Subcutaneous adipose tissue (tissue), 4 donors: Measurements from ENCODE around the gene PSAPL1. TPM values are rescaled to one million over a fixed set of nuclear protein-coding genes. Genes with fewer than 3 reads are reported as not detected.

Experiments used
- CTCF ChIP-seq: fragments of 450-650 bp; IDR thresholded peaks from one replicate; pipeline ENCODE4 v1.5.1; 2016; ENCODE audit warnings: low read depth, mild to moderate bottlenecking, control low read depth, antibody characterized with exemption, moderate library complexity
- total RNA-seq, 4 donors: library from RNA; depleted of rRNA; stranded (reverse); fragments of >200 nt; gene quantifications; one replicate each; pipeline ENCODE4 v1.1.0, GENCODE V29; 2016

The PSAPL1 gene, protein sequence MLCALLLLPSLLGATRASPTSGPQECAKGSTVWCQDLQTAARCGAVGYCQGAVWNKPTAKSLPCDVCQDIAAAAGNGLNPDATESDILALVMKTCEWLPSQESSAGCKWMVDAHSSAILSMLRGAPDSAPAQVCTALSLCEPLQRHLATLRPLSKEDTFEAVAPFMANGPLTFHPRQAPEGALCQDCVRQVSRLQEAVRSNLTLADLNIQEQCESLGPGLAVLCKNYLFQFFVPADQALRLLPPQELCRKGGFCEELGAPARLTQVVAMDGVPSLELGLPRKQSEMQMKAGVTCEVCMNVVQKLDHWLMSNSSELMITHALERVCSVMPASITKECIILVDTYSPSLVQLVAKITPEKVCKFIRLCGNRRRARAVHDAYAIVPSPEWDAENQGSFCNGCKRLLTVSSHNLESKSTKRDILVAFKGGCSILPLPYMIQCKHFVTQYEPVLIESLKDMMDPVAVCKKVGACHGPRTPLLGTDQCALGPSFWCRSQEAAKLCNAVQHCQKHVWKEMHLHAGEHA
- not detected for total RNA-seq

DNA sequence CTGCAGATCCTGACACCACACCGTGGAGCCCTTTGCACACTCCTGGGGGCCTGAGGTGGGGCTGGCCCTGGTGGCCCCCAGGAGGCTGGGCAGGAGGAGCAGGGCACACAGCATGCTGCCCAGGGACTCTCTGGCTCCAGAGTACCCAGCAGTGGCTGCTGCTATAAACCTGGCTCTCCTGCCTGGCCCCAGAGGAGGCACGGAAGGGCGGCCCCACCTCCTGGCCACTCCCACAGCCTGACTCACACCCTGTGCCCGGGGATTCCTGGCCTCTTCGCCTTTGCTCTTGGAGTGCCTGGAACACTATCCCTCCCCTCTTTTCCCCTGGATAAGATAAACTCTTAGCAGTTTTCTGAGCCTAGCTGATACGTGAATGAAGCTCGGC lies at the start of gene PSAPL1:
Gene PSAPL1, minus strand, starts transcription at position 165 of the 385 bp plus-strand sequence. Its CDS starts 51 bp downstream, at position 114.
- no peak for TF ChIP-seq CTCF

DNA sequence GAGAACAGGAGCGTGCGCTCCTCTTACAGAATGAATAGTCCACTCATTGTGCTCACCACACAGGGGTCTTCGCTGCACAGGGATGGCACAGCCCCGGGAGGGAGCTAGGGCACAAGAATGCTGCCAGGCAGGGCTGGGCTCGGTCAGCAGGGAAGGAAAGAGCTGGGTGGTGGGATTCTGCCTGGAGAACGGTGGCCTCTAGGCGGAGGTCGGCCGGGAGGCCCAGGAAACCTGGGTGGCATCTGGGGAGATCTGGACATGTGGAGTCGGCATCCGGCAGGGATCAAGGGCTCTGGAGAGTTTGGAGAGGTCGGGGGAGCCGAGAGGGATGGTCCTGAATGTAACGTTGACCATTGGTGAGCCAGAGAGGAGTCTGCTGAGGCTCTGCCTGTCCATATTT lies 46.5 kb upstream of the PSAPL1 start:
- TF ChIP-seq CTCF: no peak

DNA sequence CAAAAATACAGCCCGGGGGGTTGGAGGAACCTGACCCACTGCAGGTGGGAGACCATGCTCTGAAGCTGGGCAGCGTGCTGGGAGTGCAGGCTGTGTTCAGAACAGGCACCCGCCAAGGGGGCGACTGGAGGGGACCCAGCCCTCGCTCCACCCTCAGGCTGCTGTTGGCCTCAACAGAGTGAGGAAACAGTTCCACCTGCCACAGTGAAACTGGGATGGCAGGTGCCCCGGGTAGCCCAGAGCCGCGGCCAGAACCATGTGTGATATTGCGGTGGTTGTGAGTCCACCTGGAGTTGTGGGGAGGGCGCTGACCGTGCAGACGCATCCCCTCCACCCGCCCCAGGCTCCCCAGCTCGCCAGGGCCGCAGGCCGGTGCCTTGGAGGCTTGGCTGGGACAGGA lies 45.7 kb upstream of the PSAPL1 start:
- TF ChIP-seq CTCF: no peak

GRCh38 chr4:7478665-7479064 lies 43.9 kb upstream of the PSAPL1 start:
- TF ChIP-seq CTCF: no peak

- no peak for TF ChIP-seq CTCF
Measured at GRCh38 chr4:7477695-7478094, 43.0 kb upstream of the PSAPL1 start.

DNA sequence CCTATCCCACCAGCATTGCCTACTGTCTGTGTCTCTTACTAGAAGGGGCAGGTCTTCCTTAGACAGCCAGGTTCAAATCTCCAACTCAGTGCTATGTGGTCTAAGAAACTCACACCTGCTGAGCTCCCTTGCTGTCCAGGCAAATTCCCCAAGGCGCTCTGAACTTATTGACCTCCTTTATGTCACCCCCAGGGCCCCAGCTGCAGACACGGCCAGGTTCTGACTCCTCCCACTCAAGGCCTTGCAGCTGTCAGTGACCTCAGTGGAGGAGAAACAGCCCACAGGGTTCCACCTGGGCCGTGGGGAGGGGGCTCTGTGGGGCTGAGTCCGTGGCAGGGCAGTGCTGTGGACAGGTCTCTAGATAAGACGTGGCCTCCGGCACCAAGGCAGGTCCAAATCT lies 42.1 kb upstream of the PSAPL1 start:
- no peak for TF ChIP-seq CTCF

GRCh38 chr4:7475207-7475606 lies 40.5 kb upstream of the PSAPL1 start:
- TF ChIP-seq CTCF: no peak
